HFFc6 (cell line): Measurements from ENCODE around the gene PDGFB. TPM values are rescaled to one million over a fixed set of nuclear protein-coding genes. Genes with fewer than 3 reads are reported as not detected.

Experiments
- DNase-seq: peaks from one replicate; pipeline ENCODE4 v3.0.0-alpha.2; 2018
- H3K27ac Mint-ChIP-seq: 2 replicates; pipeline ENCODE4 v1.8.0; 2020; ENCODE audit warnings: mild to moderate bottlenecking, mixed read lengths
- H3K27me3 Mint-ChIP-seq: 2 replicates; pipeline ENCODE4 v1.8.0; 2021; ENCODE audit warnings: mild to moderate bottlenecking, moderate library complexity, mixed read lengths; ENCODE audit not compliant: insufficient read depth
- H3K36me3 Mint-ChIP-seq: 2 replicates; pipeline ENCODE4 v1.8.0; 2021; ENCODE audit warnings: low read depth, mixed read lengths
- H3K4me1 Mint-ChIP-seq: 2 replicates; pipeline ENCODE4 v1.8.0; 2020; ENCODE audit warnings: low read depth, mixed read lengths
- H3K4me3 Mint-ChIP-seq: 2 replicates; pipeline ENCODE4 v1.8.0; 2020; ENCODE audit warnings: mild to moderate bottlenecking, moderate library complexity, mixed read lengths
- H3K9me3 Mint-ChIP-seq: 2 replicates; pipeline ENCODE4 v1.8.0; 2020; ENCODE audit warnings: mild to moderate bottlenecking, mixed read lengths
- CTCF ChIP-seq: fragments of 200-600 bp; sonication (generic); IDR thresholded peaks from 2 replicates; pipeline ENCODE4 v1.5.0; 2021; ENCODE audit warnings: antibody characterized with exemption, mild to moderate bottlenecking
- total RNA-seq, 6 experiments: library from RNA; stranded (reverse); fragmentation: NEBNext Ultra II Directional; extraction: Animal tissue kit (Norgen Biotek cat#: 25700); gene quantifications; 2 replicates in 1 of 6; 3 replicates in 5 of 6; pipeline ENCODE4 v1.2.3, GENCODE V29; 2021

PDGFB gene
- total RNA-seq, 6 experiments from 2014 or later = not detected

- DNase-seq = no peak
- no peaks in the 10 kb centered on the region for H3K36me3 Mint-ChIP-seq
- no peak overlapping the region for H3K27ac Mint-ChIP-seq
- no peak for TF ChIP-seq CTCF
- H3K4me1 Mint-ChIP-seq = no peaks in the 10 kb centered on the region
- no peaks in the 10 kb centered on the region for H3K9me3 Mint-ChIP-seq
- no peak overlapping the region for H3K4me3 Mint-ChIP-seq
- H3K27me3 Mint-ChIP-seq = peaks cover 16% of the 10 kb centered on the region
Observed at GRCh38 chr22:39229075-39229474, 15.7 kb downstream of the PDGFB start.

- no peaks in the 10 kb centered on the region for H3K36me3 Mint-ChIP-seq
- H3K4me1 Mint-ChIP-seq = no peaks in the 10 kb centered on the region
- no peak for TF ChIP-seq CTCF
- H3K27me3 Mint-ChIP-seq = peaks cover 19% of the 10 kb centered on the region
- H3K9me3 Mint-ChIP-seq = no peaks in the 10 kb centered on the region
- no peak overlapping the region for H3K27ac Mint-ChIP-seq
- H3K4me3 Mint-ChIP-seq = no peak overlapping the region
- no peak for DNase-seq
Observed at GRCh38 chr22:39227542-39228272, 17.1 kb downstream of the PDGFB start.

GRCh38 chr22:39226353-39226752, 18.4 kb downstream of the PDGFB start:
- Mint-ChIP-seq H3K27me3 (peaks cover 14% of the 10 kb centered on the region), H3K4me1 (no peaks in the 10 kb centered on the region), H3K4me3 (no peak overlapping the region), H3K27ac (no peak overlapping the region), H3K36me3 (no peaks in the 10 kb centered on the region), H3K9me3 (no peaks in the 10 kb centered on the region)
- no peak for DNase-seq
- no peak for TF ChIP-seq CTCF

GRCh38 chr22:39225591-39225990, 19.2 kb downstream of the PDGFB start:
- no peak for DNase-seq
- H3K4me3 Mint-ChIP-seq = no peak overlapping the region
- H3K27me3 Mint-ChIP-seq = peaks cover 8% of the 10 kb centered on the region
- H3K9me3 Mint-ChIP-seq = no peaks in the 10 kb centered on the region
- no peak for TF ChIP-seq CTCF
- H3K36me3 Mint-ChIP-seq = no peaks in the 10 kb centered on the region
- peaks cover 5% of the 10 kb centered on the region for H3K4me1 Mint-ChIP-seq
- no peak overlapping the region for H3K27ac Mint-ChIP-seq

GRCh38 chr22:39224550-39224949, 20.2 kb downstream of the PDGFB start:
- no peak for TF ChIP-seq CTCF
- peaks cover 5% of the 10 kb centered on the region for H3K4me1 Mint-ChIP-seq
- peaks cover 8% of the 10 kb centered on the region for H3K27me3 Mint-ChIP-seq
- no peak overlapping the region for H3K27ac Mint-ChIP-seq
- DNase-seq = no peak
- H3K4me3 Mint-ChIP-seq = no peak overlapping the region
- H3K36me3 Mint-ChIP-seq = no peaks in the 10 kb centered on the region
- H3K9me3 Mint-ChIP-seq = no peaks in the 10 kb centered on the region
